Measurements from ENCODE around the gene GCH1. TPM values are rescaled to one million over a fixed set of nuclear protein-coding genes. Genes with fewer than 3 reads are reported as not detected.

The GCH1 gene
- total RNA-seq, 1 donor from 2014 or later: 17.2 TPM

DNA sequence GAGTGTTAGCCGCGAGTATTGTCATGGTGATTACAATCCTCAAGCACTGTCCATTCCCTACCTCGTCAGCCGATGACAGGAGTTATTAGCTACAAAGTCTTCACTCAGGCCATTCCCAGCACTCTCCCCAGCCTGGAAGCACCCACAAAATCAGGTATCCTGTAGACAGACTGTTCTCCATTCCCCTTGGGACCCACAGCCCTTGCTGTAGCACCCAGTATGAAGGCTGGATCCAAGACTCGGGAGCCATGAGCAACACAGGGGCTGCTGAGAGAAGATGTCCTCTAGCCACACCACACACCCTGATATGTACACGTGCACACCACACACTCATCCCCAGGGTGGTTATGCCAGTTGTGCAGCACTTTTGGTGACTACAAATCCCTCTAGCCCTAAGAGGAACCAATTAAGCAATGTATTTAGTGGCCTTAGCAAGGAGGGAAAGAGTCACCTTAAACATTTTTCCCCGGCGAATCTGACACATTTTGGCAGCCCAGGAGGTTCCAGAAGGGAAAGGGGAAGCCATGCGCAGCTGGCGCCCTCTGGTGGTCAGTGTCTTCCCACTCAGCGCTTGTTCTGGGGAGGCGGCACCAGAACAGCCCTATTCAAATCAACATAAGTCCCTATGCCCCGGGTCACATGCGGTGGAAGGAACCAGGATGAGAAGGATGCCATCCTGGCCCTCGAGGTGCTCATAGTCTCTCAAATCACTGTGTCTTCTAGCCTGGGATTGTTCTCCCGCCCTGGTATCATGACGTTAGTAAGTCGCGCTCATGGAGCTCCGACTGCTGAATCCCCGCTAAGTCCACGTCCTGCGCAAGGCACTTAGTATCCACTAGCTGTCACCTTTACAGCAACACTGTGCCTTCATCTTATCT, 96.9 kb downstream of the GCH1 start:
- peaks cover 6% of the 10 kb centered on the region for H3K4me1 Mint-ChIP-seq
- peak; percentile 62 for DNase-seq
- H3K27ac Mint-ChIP-seq: no peak overlapping the region
- ChIA-PET CTCF (interaction anchor here (0.7 to 4.8 kb wide), 12 partner anchors 11 to 246 kb away, joined by 3 to 40 read pairs (median 4); partner anchors contain the start of gene GCH1), POLR2A (no interaction called here)
- intact Hi-C loops (cut with micrococcal nuclease): loop anchor here (1.0 to 5.0 kb wide), 6 partner anchors 23 to 296 kb away; partner anchors contain the start of gene CGRRF1
- TF ChIP-seq, protein P1, sequence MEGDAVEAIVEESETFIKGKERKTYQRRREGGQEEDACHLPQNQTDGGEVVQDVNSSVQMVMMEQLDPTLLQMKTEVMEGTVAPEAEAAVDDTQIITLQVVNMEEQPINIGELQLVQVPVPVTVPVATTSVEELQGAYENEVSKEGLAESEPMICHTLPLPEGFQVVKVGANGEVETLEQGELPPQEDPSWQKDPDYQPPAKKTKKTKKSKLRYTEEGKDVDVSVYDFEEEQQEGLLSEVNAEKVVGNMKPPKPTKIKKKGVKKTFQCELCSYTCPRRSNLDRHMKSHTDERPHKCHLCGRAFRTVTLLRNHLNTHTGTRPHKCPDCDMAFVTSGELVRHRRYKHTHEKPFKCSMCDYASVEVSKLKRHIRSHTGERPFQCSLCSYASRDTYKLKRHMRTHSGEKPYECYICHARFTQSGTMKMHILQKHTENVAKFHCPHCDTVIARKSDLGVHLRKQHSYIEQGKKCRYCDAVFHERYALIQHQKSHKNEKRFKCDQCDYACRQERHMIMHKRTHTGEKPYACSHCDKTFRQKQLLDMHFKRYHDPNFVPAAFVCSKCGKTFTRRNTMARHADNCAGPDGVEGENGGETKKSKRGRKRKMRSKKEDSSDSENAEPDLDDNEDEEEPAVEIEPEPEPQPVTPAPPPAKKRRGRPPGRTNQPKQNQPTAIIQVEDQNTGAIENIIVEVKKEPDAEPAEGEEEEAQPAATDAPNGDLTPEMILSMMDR (IDR thresholded peaks at IDR 0.05): peak; percentile 90
- H3K27me3 Mint-ChIP-seq: peaks cover 13% of the 10 kb centered on the region
- no peak overlapping the region for H3K4me3 Mint-ChIP-seq
- H3K36me3 Mint-ChIP-seq (ENCODE audit: low read depth): no peaks in the 10 kb centered on the region
- peaks cover 5% of the 10 kb centered on the region for H3K9me3 Mint-ChIP-seq
- peak; percentile 88 for ATAC-seq (ENCODE audit: low read depth)

DNA sequence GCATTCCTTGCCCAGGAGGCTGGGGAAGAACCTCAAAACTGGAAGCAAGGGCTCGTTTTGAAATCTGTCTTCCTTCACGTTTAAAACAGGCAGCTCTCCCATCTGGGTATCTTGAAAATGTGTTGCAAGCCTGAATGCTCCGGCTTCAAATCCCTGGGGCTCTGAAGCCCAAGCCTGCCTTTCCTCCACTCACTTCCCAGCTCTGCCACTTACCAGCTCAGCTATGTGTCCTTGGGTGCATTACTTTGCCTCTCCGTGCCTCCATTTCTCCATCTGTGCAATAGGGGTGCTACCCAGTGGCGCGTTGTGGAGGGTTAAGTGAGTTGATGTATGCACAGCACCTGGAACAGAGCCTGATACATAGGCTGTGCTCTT, 97.6 kb downstream of the GCH1 start:
- POLR2A ChIA-PET: no interaction called here
- ATAC-seq (ENCODE audit: low read depth): no peak
- TF ChIP-seq, protein P1 (IDR thresholded peaks at IDR 0.05): no peak
- intact Hi-C loops (cut with micrococcal nuclease): loop anchor here (1.0 to 5.0 kb wide), 3 partner anchors 23 to 296 kb away; partner anchors contain the start of gene CGRRF1
- CTCF ChIA-PET: interaction anchor here (1.3 to 4.8 kb wide), 5 partner anchors 10 to 243 kb away, joined by 4 to 40 read pairs (median 6); no protein-coding TSS in a partner anchor
- H3K9me3 Mint-ChIP-seq: peaks cover 5% of the 10 kb centered on the region
- H3K36me3 Mint-ChIP-seq (ENCODE audit: low read depth): no peaks in the 10 kb centered on the region
- H3K4me1 Mint-ChIP-seq: peaks cover 6% of the 10 kb centered on the region
- H3K27ac Mint-ChIP-seq: no peak overlapping the region
- DNase-seq: no peak
- H3K27me3 Mint-ChIP-seq: peaks cover 15% of the 10 kb centered on the region
- no peak overlapping the region for H3K4me3 Mint-ChIP-seq

DNA sequence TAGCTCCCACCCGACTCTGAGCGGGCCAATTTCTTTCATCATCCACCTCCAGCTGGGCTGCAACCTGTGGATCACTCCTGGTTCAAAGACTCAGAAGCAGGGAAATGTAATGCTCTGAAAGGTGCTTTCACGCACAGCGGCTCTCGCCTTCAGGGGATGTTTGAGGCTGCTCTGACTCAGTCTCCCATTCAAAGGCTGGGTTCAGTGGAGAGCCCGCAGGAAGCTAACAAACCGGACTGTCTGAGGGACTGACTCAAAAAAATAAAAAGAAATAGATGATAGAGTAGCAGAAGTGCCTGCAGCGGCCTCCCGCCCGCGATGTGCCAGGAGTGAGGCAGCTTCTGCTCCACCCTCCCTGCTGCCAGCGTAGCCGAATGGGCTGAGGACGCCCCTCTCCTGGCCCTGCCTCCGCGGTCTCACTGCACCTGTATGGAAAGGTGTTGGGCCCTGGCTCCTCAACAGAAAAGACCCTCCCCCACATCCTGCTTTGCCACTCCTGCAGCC, 98.0 kb downstream of the GCH1 start:
- Mint-ChIP-seq H3K36me3 (ENCODE audit: low read depth) (no peaks in the 10 kb centered on the region), H3K27me3 (peaks cover 18% of the 10 kb centered on the region), H3K4me1 (peaks cover 6% of the 10 kb centered on the region), H3K9me3 (peaks cover 5% of the 10 kb centered on the region), H3K27ac (no peak overlapping the region), H3K4me3 (no peak overlapping the region)
- ChIA-PET POLR2A (no interaction called here), CTCF (interaction anchor here (1.3 to 4.8 kb wide), 5 partner anchors 10 to 243 kb away, joined by 4 to 40 read pairs (median 6); no protein-coding TSS in a partner anchor)
- intact Hi-C loops (cut with micrococcal nuclease): loop anchor here (1.0 to 5.0 kb wide), 3 partner anchors 22 to 295 kb away; partner anchors contain the start of gene CGRRF1
- no peak for DNase-seq
- TF ChIP-seq, protein P1 (IDR thresholded peaks at IDR 0.05): no peak
- no peak for ATAC-seq (ENCODE audit: low read depth)

DNA sequence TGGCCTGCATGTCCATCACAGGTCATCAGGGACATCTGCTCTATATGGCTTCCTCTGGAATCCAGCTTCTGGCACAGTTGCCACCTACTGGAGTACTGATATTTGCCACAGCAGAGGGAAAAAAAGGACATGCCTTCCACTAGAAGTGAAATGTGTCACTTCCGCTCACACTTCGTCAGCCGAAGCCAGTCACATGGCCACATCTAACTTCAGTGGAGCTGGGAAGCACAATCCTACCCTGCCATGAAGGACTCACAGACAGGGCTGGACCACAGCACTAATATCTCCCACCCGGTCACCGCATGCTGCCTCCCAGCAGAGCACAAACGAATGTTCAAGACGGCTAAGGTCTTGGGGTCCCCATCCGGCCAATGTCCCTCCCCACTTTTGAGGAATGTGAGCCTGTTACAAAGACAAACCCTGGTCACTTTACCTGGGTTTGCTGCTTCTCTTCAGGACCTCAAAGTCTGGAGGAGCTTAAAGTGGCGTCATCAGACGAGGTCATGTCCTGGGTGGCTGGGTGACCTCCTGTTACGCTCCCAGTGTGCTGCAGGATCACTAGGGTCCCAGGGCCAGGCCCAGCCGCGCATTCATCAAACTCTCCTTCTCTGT, 98.6 kb downstream of the GCH1 start:
- intact Hi-C loops (cut with micrococcal nuclease): no loop called here
- Mint-ChIP-seq H3K4me3 (no peak overlapping the region), H3K9me3 (peaks cover 5% of the 10 kb centered on the region), H3K27me3 (peaks cover 18% of the 10 kb centered on the region), H3K36me3 (ENCODE audit: low read depth) (no peaks in the 10 kb centered on the region), H3K27ac (no peak overlapping the region), H3K4me1 (peaks cover 6% of the 10 kb centered on the region)
- CTCF ChIA-PET: interaction anchor here (0.8 to 4.8 kb wide), 5 partner anchors 21 to 242 kb away, joined by 4 to 40 read pairs (median 4); no protein-coding TSS in a partner anchor
- DNase-seq (no peak), ATAC-seq (ENCODE audit: low read depth) (no peak)
- POLR2A ChIA-PET: no interaction called here
- TF ChIP-seq, protein P1 (IDR thresholded peaks at IDR 0.05): no peak

Data from activated B cell treated with CpG ODN at 0.5 μM for 24 hours (primary cell).